ENCODE results near the gene ROPN1.

ROPN1 gene

GRCh38 chr3:123953735-123954134 lies 38.2 kb downstream of the ROPN1 start:
- no peak overlapping the region; the same call in 1 of the 2 replicates for H3K4me3 ChIP-seq (ENCODE audit: low read length)
- TF ChIP-seq CTCF (IDR thresholded peaks at IDR 0.05; ENCODE audit: low read depth, low read length, poor library complexity, severe bottlenecking) = no peak
- no peak for TF ChIP-seq EZH2phosphoT487 (IDR thresholded peaks at IDR 0.05; ENCODE audit: borderline replicate concordance, low read length)
- H3K79me2 ChIP-seq (ENCODE audit: control insufficient read depth, low read length) = peaks cover 14% of the 10 kb centered on the region
- peaks cover 30% of the 10 kb centered on the region for H3K4me1 ChIP-seq (ENCODE audit: control insufficient read depth, low read length)
- no peaks in the 10 kb centered on the region for H3F3A ChIP-seq (ENCODE audit: control insufficient read depth, insufficient read depth)
- H3K36me3 ChIP-seq (ENCODE audit: control insufficient read depth, low read length) = peaks cover 53% of the 10 kb centered on the region
- no peaks in the 10 kb centered on the region for H3K9me2 ChIP-seq (replicated peaks; ENCODE audit: control insufficient read depth, low read length)
- H3K9me3 ChIP-seq (ENCODE audit: control insufficient read depth, insufficient read depth, low read length) = no peaks in the 10 kb centered on the region
- H3K27ac ChIP-seq (ENCODE audit: low read depth, low read length) = no peak overlapping the region
- no peaks in the 10 kb centered on the region for H3K27me3 ChIP-seq (ENCODE audit: control insufficient read depth, low read length)
- no peaks in the 10 kb centered on the region for H4K20me1 ChIP-seq (ENCODE audit: control insufficient read depth, insufficient read depth, low read depth, low read length)
- peak overlapping the region; percentile 36 for H3K4me2 ChIP-seq (ENCODE audit: low read length)

DNA sequence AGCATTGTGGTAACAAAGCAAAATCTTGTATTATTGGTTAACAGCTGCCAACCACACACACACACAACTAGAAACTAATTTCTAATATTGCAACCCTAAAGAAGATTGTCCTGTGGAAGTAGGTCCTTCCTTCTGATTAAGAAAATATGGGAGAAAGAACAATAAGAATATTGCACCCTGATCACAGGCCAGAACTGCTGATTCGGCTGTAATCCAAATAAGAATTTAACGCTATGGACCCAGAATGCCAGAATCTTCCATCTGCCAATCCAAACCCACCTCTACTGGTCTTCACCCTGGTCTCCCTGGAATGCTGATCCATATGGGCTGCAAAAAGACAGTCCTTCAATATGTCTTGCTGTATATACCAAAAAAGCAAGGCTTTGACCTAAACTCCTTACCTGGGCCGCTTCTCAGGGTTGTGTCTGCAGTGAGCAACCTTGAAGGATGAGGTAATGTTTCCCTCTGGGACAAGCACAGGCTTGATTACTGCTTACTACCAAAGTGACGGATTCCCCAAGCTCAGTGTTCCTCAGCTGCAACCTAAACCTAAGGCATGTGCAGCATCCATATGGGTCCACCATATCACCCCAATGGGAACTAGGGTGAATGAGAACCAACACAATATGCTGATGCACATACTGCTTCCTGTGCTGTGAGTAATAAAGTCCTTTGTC lies 38.9 kb downstream of the ROPN1 start:
- Histone ChIP-seq H3K36me3 (ENCODE audit: control insufficient read depth, low read length) (peaks cover 55% of the 10 kb centered on the region), H3K9me3 (ENCODE audit: control insufficient read depth, insufficient read depth, low read length) (no peaks in the 10 kb centered on the region), H3K4me3 (ENCODE audit: low read length) (no peak overlapping the region), H3F3A (ENCODE audit: control insufficient read depth, insufficient read depth) (no peaks in the 10 kb centered on the region), H3K27me3 (ENCODE audit: control insufficient read depth, low read length) (no peaks in the 10 kb centered on the region), H3K4me2 (ENCODE audit: low read length) (no peak overlapping the region), H3K9me2 (replicated peaks; ENCODE audit: control insufficient read depth, low read length) (no peaks in the 10 kb centered on the region), H3K4me1 (ENCODE audit: control insufficient read depth, low read length) (peaks cover 22% of the 10 kb centered on the region), H3K27ac (ENCODE audit: low read depth, low read length) (no peak overlapping the region), H3K79me2 (ENCODE audit: control insufficient read depth, low read length) (peaks cover 7% of the 10 kb centered on the region), H4K20me1 (ENCODE audit: control insufficient read depth, insufficient read depth, low read depth, low read length) (no peaks in the 10 kb centered on the region)
- TF ChIP-seq CTCF (IDR thresholded peaks at IDR 0.05; ENCODE audit: low read depth, low read length, poor library complexity, severe bottlenecking) = no peak
- no peak for TF ChIP-seq EZH2phosphoT487 (IDR thresholded peaks at IDR 0.05; ENCODE audit: borderline replicate concordance, low read length)

DNA sequence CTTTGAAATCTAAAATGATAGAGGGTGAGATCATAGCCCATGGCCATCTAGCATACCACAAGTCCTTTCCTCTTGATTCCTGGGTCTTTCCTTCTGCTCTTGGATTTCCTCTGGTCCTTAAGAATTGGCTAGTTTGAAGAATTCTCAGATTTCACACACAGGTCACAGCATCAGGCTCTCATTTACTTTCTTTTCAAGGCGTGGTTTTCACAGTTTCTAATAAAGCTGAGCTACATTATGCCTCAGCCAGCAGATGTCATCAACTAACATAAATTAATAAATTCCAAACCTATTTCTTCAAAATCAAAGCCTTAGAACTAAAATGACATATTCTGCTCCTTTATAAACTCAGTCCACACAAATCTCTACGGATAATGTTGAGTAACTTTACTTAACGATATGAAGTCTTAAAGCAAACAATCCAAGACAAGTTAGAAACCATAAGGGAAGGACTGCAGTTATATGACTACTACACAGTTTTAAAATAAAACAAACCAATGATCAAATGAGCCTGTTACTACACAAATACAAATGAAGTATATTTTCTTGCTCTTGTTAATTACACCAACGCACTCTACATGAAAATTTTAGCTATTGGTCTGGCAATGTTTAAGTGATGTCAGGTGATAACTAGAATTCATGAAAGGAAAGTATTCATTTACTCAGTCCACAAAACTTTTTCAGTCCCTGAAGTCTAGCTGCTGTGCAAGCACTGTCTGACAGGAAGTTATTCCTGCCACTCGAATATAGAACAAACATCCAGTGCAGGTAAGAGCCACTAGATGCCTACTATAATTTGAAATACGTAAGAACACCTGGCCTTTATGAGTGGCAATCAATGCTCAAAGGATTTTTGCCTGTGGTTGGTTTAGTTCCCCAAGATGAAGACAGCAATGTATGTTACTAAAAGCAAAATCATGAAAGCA lies 40.1 kb downstream of the ROPN1 start:
- no peak overlapping the region for H3K27ac ChIP-seq (ENCODE audit: low read depth, low read length)
- H3K9me3 ChIP-seq (ENCODE audit: control insufficient read depth, insufficient read depth, low read length) = no peaks in the 10 kb centered on the region
- no peak for TF ChIP-seq EZH2phosphoT487 (IDR thresholded peaks at IDR 0.05; ENCODE audit: borderline replicate concordance, low read length)
- TF ChIP-seq CTCF (IDR thresholded peaks at IDR 0.05; ENCODE audit: low read depth, low read length, poor library complexity, severe bottlenecking) = no peak
- no peaks in the 10 kb centered on the region for H3F3A ChIP-seq (ENCODE audit: control insufficient read depth, insufficient read depth)
- no peak overlapping the region for H3K4me2 ChIP-seq (ENCODE audit: low read length)
- H3K36me3 ChIP-seq (ENCODE audit: control insufficient read depth, low read length) = peaks cover 59% of the 10 kb centered on the region
- no peaks in the 10 kb centered on the region for H3K9me2 ChIP-seq (replicated peaks; ENCODE audit: control insufficient read depth, low read length)
- H3K4me3 ChIP-seq (ENCODE audit: low read length) = no peak overlapping the region
- no peaks in the 10 kb centered on the region for H3K79me2 ChIP-seq (ENCODE audit: control insufficient read depth, low read length)
- H4K20me1 ChIP-seq (ENCODE audit: control insufficient read depth, insufficient read depth, low read depth, low read length) = no peaks in the 10 kb centered on the region
- H3K27me3 ChIP-seq (ENCODE audit: control insufficient read depth, low read length) = no peaks in the 10 kb centered on the region
- H3K4me1 ChIP-seq (ENCODE audit: control insufficient read depth, low read length) = peaks cover 15% of the 10 kb centered on the region
